ENCODE data around the gene DNAH11.

The DNAH11 gene

DNA sequence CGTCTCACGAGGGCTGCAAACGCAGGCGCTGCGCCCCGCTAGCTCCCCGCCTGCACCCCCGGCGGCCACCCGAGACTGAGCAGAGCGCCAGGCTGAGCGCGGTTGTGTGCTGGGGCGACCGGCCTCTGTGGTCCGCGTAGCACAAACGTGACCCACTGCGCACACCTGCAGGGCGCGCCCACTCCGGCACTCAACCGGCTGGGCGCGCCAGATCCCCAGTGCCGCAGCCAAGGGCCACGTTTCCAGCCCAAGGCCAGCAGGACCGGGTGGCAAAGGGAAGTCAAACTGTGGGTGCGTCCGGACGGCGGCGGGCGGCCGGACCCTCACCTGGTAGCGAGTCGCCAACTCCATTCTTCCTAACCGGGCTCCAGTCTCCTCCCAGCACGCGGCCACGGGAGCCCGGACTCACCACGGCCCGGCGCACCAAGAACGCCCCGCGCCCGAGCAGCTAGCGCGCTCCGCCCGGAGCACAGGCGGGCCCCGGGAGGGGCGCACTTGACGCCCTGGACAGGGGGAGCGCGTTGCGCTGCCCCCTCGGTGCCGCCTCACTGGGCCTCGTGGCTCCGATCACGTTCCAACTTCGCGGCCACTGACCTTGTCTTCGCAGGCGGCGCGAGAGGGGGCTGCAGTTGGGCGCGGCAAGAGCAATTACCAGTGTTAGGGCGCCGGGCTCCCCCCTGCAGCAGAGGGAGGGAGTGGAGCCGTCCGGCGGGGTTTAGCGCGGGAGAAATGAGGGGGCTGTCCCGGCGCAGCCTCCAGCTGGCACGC lies 402.8 kb downstream of the DNAH11 start, which contains the start of gene CDCA7L:
TSS of gene CDCA7L (minus strand) at position 446 of the 768 bp plus-strand sequence. CDS start at position 351, 95 bp downstream.
- H3K27ac ChIP-seq (replicated peaks): peak within 1 kb of the TSS; percentile 99

DNA sequence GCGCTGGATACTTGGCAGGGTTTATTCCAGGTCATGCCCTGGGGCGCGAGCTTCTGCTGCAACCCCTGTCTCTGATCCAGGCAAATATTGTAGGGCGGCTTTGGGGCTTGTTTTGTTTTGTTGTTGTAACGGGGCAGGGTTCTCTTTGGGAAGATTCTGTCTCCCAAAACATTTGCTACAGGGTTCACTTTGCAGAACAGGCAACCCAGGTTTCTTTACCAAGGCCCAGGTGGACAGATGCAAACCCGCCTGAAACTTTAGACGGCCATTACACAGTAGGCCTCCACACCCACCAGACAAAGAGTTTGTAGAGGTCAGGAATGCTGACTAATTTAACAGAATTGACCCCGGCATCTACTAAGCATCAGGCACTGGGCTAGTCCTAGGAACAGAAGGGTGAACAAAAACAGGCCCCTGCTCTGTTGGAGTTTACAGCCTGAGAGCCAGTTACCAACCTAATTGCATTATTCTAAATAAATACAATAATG lies 403.4 kb downstream of the DNAH11 start:
- Histone ChIP-seq H3K27me3 (ENCODE audit: insufficient read depth, poor library complexity, severe bottlenecking) (no peaks in the 10 kb centered on the region), H3K27ac (replicated peaks) (peak overlapping the region; percentile 99), H3K4me3 (replicated peaks; ENCODE audit: insufficient read depth, low read length) (peak overlapping the region; percentile 75)
- TF ChIP-seq, protein P1, sequence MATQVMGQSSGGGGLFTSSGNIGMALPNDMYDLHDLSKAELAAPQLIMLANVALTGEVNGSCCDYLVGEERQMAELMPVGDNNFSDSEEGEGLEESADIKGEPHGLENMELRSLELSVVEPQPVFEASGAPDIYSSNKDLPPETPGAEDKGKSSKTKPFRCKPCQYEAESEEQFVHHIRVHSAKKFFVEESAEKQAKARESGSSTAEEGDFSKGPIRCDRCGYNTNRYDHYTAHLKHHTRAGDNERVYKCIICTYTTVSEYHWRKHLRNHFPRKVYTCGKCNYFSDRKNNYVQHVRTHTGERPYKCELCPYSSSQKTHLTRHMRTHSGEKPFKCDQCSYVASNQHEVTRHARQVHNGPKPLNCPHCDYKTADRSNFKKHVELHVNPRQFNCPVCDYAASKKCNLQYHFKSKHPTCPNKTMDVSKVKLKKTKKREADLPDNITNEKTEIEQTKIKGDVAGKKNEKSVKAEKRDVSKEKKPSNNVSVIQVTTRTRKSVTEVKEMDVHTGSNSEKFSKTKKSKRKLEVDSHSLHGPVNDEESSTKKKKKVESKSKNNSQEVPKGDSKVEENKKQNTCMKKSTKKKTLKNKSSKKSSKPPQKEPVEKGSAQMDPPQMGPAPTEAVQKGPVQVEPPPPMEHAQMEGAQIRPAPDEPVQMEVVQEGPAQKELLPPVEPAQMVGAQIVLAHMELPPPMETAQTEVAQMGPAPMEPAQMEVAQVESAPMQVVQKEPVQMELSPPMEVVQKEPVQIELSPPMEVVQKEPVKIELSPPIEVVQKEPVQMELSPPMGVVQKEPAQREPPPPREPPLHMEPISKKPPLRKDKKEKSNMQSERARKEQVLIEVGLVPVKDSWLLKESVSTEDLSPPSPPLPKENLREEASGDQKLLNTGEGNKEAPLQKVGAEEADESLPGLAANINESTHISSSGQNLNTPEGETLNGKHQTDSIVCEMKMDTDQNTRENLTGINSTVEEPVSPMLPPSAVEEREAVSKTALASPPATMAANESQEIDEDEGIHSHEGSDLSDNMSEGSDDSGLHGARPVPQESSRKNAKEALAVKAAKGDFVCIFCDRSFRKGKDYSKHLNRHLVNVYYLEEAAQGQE (IDR thresholded peaks at IDR 0.05; ENCODE audit: insufficient replicate concordance, low read depth): no peak
- TF ChIP-seq GABPA (IDR thresholded peaks at IDR 0.05; ENCODE audit: low read depth) (no peak), POLR2AphosphoS5 (IDR thresholded peaks at IDR 0.05; ENCODE audit: low read depth) (no peak), SPI1 (IDR thresholded peaks at IDR 0.05; ENCODE audit: borderline replicate concordance, low read depth) (no peak)
- TF ChIP-seq, protein P2, sequence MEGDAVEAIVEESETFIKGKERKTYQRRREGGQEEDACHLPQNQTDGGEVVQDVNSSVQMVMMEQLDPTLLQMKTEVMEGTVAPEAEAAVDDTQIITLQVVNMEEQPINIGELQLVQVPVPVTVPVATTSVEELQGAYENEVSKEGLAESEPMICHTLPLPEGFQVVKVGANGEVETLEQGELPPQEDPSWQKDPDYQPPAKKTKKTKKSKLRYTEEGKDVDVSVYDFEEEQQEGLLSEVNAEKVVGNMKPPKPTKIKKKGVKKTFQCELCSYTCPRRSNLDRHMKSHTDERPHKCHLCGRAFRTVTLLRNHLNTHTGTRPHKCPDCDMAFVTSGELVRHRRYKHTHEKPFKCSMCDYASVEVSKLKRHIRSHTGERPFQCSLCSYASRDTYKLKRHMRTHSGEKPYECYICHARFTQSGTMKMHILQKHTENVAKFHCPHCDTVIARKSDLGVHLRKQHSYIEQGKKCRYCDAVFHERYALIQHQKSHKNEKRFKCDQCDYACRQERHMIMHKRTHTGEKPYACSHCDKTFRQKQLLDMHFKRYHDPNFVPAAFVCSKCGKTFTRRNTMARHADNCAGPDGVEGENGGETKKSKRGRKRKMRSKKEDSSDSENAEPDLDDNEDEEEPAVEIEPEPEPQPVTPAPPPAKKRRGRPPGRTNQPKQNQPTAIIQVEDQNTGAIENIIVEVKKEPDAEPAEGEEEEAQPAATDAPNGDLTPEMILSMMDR (IDR thresholded peaks at IDR 0.05; ENCODE audit: insufficient read depth, low read length): no peak
- no peak for DNase-seq (ENCODE audit: low read depth in 1 of 2, low spot score in 1 of 2)

More for the DNA sequence above, 402.8 kb downstream of the DNAH11 start, which contains the start of gene CDCA7L:
- DNase-seq (ENCODE audit: low read depth in 1 of 2, low spot score in 1 of 2): peak; percentile 64 to 87
- H3K4me3 ChIP-seq (replicated peaks; ENCODE audit: insufficient read depth, low read length): peak within 1 kb of the TSS; percentile 75
- H3K27me3 ChIP-seq (ENCODE audit: insufficient read depth, poor library complexity, severe bottlenecking): no peaks in the 10 kb centered on the region
- TF ChIP-seq, protein P2 (IDR thresholded peaks at IDR 0.05; ENCODE audit: insufficient read depth, low read length): no peak
- TF ChIP-seq GABPA (IDR thresholded peaks at IDR 0.05; ENCODE audit: low read depth): no peak
- TF ChIP-seq POLR2AphosphoS5 (IDR thresholded peaks at IDR 0.05; ENCODE audit: low read depth): peak; percentile 92
- TF ChIP-seq, protein P1 (IDR thresholded peaks at IDR 0.05; ENCODE audit: insufficient replicate concordance, low read depth): peak; percentile 53
- TF ChIP-seq SPI1 (IDR thresholded peaks at IDR 0.05; ENCODE audit: borderline replicate concordance, low read depth): no peak

DNA sequence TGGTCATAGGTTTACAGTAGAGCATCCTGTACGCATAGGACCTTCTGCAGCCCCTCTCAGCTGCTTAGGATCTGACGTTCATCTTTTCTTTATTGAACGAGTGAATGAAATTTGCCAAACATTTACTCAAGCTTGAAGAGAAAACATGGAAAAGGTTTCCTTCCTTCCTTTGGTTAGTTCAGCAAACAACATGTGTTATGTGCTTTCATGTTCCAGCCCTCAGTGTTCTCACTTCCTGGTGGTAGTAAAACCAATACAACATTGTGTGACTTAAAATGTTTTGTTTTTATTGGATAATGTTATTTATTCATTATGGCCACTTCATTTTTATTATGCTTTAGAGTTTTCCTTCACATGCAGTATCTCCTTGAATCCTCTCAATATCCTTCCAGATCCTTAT lies 404.2 kb downstream of the DNAH11 start:
- Histone ChIP-seq H3K27ac (replicated peaks) (no peak overlapping the region), H3K27me3 (ENCODE audit: insufficient read depth, poor library complexity, severe bottlenecking) (no peaks in the 10 kb centered on the region), H3K4me3 (replicated peaks; ENCODE audit: insufficient read depth, low read length) (no peak overlapping the region)
- TF ChIP-seq, protein P2 (IDR thresholded peaks at IDR 0.05; ENCODE audit: insufficient read depth, low read length): no peak
- TF ChIP-seq SPI1 (IDR thresholded peaks at IDR 0.05; ENCODE audit: borderline replicate concordance, low read depth) (no peak), GABPA (IDR thresholded peaks at IDR 0.05; ENCODE audit: low read depth) (no peak), POLR2AphosphoS5 (IDR thresholded peaks at IDR 0.05; ENCODE audit: low read depth) (no peak)
- TF ChIP-seq, protein P1 (IDR thresholded peaks at IDR 0.05; ENCODE audit: insufficient replicate concordance, low read depth): no peak
- DNase-seq (ENCODE audit: low read depth in 1 of 2, low spot score in 1 of 2): no peak
